ENCODE results near the gene CNTNAP2.

The CNTNAP2 gene

GRCh38 chr7:147008530-147008929 is 891.9 kb downstream of the CNTNAP2 start:
- no peak for TF ChIP-seq ZNF560 (tag by site-specific recombination; IDR thresholded peaks at IDR 0.05; ENCODE audit: borderline replicate concordance)
- TF ChIP-seq ZNF785 (tag by site-specific recombination; IDR thresholded peaks at IDR 0.05), result no peak
- TF ChIP-seq ZSCAN30 (tag by site-specific recombination; IDR thresholded peaks at IDR 0.05), result no peak
- no peak for TF ChIP-seq ZBTB6 (tag by site-specific recombination; IDR thresholded peaks at IDR 0.05)
- no peak for TF ChIP-seq SP7 (tag by site-specific recombination; IDR thresholded peaks at IDR 0.05)
- no peak for TF ChIP-seq ZNF692 (tag by site-specific recombination; IDR thresholded peaks at IDR 0.05)
- no peak for TF ChIP-seq ZNF280C (tag by site-specific recombination; IDR thresholded peaks at IDR 0.05)
- TF ChIP-seq ZNF202 (tag by site-specific recombination; IDR thresholded peaks at IDR 0.05; ENCODE audit: borderline replicate concordance), result no peak
- no peak for TF ChIP-seq ZNF169 (tag by site-specific recombination; IDR thresholded peaks at IDR 0.05)
- H3K36me3 ChIP-seq (ENCODE audit: control insufficient read depth in 2 of 2, insufficient read depth in 1 of 2, low read length in 2 of 2), result no peaks in the 10 kb centered on the region
- no peaks in the 10 kb centered on the region for H3K4me1 ChIP-seq (ENCODE audit: control insufficient read depth, insufficient read depth, low read length)
- no peak overlapping the region for H3K27ac ChIP-seq (ENCODE audit: extremely low read depth, low read depth, low read length)
- H3K9me3 ChIP-seq (ENCODE audit: control insufficient read depth, insufficient read depth, low read depth, low read length), result no peaks in the 10 kb centered on the region
- POLR2A ChIA-PET, result no interaction called here
- H3K4me3 ChIP-seq (ENCODE audit: low read depth, low read length), result no peak overlapping the region
- CTCF ChIA-PET, result no interaction called here

- ChIA-PET POLR2A (no interaction called here), CTCF (no interaction called here)
- Histone ChIP-seq H3K9me3 (ENCODE audit: control insufficient read depth, insufficient read depth, low read depth, low read length) (no peaks in the 10 kb centered on the region), H3K4me1 (ENCODE audit: control insufficient read depth, insufficient read depth, low read length) (no peaks in the 10 kb centered on the region), H3K36me3 (ENCODE audit: control insufficient read depth in 2 of 2, insufficient read depth in 1 of 2, low read length in 2 of 2) (no peaks in the 10 kb centered on the region), H3K4me3 (ENCODE audit: low read depth, low read length) (no peak overlapping the region), H3K27ac (ENCODE audit: extremely low read depth, low read depth, low read length) (no peak overlapping the region)
- TF ChIP-seq ZBTB17 (tag by site-specific recombination; IDR thresholded peaks at IDR 0.05) (no peak), SP7 (tag by site-specific recombination; IDR thresholded peaks at IDR 0.05) (no peak), BCL11A (tag by site-specific recombination; IDR thresholded peaks at IDR 0.05; ENCODE audit: low read depth) (no peak), IKZF3 (tag by site-specific recombination; IDR thresholded peaks at IDR 0.05) (no peak), ZNF600 (tag by site-specific recombination; IDR thresholded peaks at IDR 0.05) (no peak), PRDM10 (tag by site-specific recombination; IDR thresholded peaks at IDR 0.05) (no peak), SP3 (tag by site-specific recombination; IDR thresholded peaks at IDR 0.05) (no peak), ZNF645 (tag by site-specific recombination; IDR thresholded peaks at IDR 0.05) (no peak), ZNF391 (tag by site-specific recombination; IDR thresholded peaks at IDR 0.05; ENCODE audit: borderline replicate concordance, low read depth) (no peak), ZNF660 (tag by site-specific recombination; IDR thresholded peaks at IDR 0.05) (no peak), ZNF292 (tag by site-specific recombination; IDR thresholded peaks at IDR 0.05; ENCODE audit: borderline replicate concordance, low read depth) (no peak), ZNF202 (tag by site-specific recombination; IDR thresholded peaks at IDR 0.05; ENCODE audit: borderline replicate concordance) (no peak), ZNF211 (tag by site-specific recombination; IDR thresholded peaks at IDR 0.05; ENCODE audit: low read depth) (no peak), ZNF433 (tag by site-specific recombination; IDR thresholded peaks at IDR 0.05; ENCODE audit: low read depth) (no peak), ZNF561 (tag by site-specific recombination; IDR thresholded peaks at IDR 0.05; ENCODE audit: borderline replicate concordance) (no peak)
Measured at GRCh38 chr7:147012666-147013065, 896.1 kb downstream of the CNTNAP2 start.
